HCT116 (cell line): ENCODE measurements around the gene RGSL1. TPM values are rescaled to one million over a fixed set of nuclear protein-coding genes. Genes with fewer than 3 reads are reported as not detected.

ENCODE experiments used
- ATAC-seq: fragments of 200-7000 bp; cut with Tn5 transposase; 2 replicates; pipeline ENCODE4 v1.9.1; 2020; ENCODE audit warnings: mild to moderate bottlenecking, moderate library complexity
- BruUV-seq: library from RNA; stranded (reverse); fragments of 400-500 nt; replicated peaks from 2 replicates; lab custom pipeline; 2021; lab: Mats Ljungman, UMichigan
- CTCF ChIA-PET: fragments of 300-600 bp; sonication (Branson Sonifier 250); formaldehyde crosslinking; loops from one replicate; lab custom pipeline; 2021; ENCODE audit warnings: antibody characterized with exemption; lab: Charles Lee
- POLR2A ChIA-PET: fragments of 300-600, 350-600 bp; sonication (Branson Sonifier 250); formaldehyde crosslinking; loops from one replicate; lab custom pipeline; 2021; ENCODE audit warnings: antibody characterized with exemption; lab: Charles Lee
- RAD21 ChIA-PET, 2 experiments: fragments of 300-600 bp; sonication (Branson Sonifier 250); formaldehyde crosslinking; loops; one replicate each; lab custom pipeline; 2023; ENCODE audit warnings: low total read pairs in 2 of 2; ENCODE audit not compliant: uncharacterized antibody in 2 of 2, unreplicated experiment in 2 of 2, low non-redundant PET in 1 of 2; lab: Charles Lee
- DNase-seq: peaks from one replicate; pipeline ENCODE4 v3.0.0-alpha.2; 2010; ENCODE audit warnings: low read depth, low spot score
- H2AFZ ChIP-seq: fragments of 200-600 bp; shearing (Covaris generic), sonication (generic); 2 replicates; pipeline ENCODE4 v1.6.1; 2017; ENCODE audit warnings: low read depth, mixed run types, mixed read lengths, antibody characterized with exemption, low read length; ENCODE audit not compliant: poor library complexity, severe bottlenecking
- H3K27ac ChIP-seq: 2 replicates; pipeline ENCODE4 v1.5.1; 2012; ENCODE audit warnings: low read depth, low read length
- H3K27me3 ChIP-seq: fragments of 200-600 bp; sonication (generic); 2 replicates; pipeline ENCODE4 v1.6.1; 2016; ENCODE audit warnings: mixed run types, low read length, mixed read lengths; ENCODE audit not compliant: insufficient read depth
- H3K36me3 ChIP-seq, 2 experiments: fragments of 200-500 bp in 1 of 2; fragments of 200-600 bp in 1 of 2; sonication (Bioruptor generic) in 1 of 2; sonication (generic) in 1 of 2; 2 replicates each; pipeline versions ENCODE4 v1.5.1 to v1.6.1; 2014 to 2016; ENCODE audit warnings: low read length in 2 of 2, inconsistent platforms in 1 of 2, mixed read lengths in 1 of 2, mixed run types in 1 of 2; ENCODE audit not compliant: insufficient read depth in 2 of 2, control insufficient read depth in 1 of 2
- H3K4me1 ChIP-seq, 2 experiments: fragments of 200-600 bp in 1 of 2; sonication (generic) in 1 of 2; 2 replicates each; pipeline versions ENCODE4 v1.5.1 to v1.6.1; 2012 to 2017; ENCODE audit warnings: low read length in 2 of 2, inconsistent platforms in 1 of 2, mild to moderate bottlenecking in 1 of 2, mixed read lengths in 1 of 2, mixed run types in 1 of 2, moderate library complexity in 1 of 2; ENCODE audit not compliant: insufficient read depth in 2 of 2, control insufficient read depth in 1 of 2
- H3K4me2 ChIP-seq: fragments of 200-600 bp; sonication (generic); 2 replicates; pipeline ENCODE4 v1.6.1; 2017; ENCODE audit warnings: mixed run types, low read length, mixed read lengths
- H3K4me3 ChIP-seq, 2 experiments: fragments of 200-600 bp in 1 of 2; sonication (generic) in 1 of 2; replicated peaks in 1 of 2; 2 replicates each; pipeline ENCODE4 v1.5.1; 2011 to 2016; ENCODE audit warnings: low read length in 2 of 2, control low read depth in 1 of 2, low read depth in 1 of 2, mild to moderate bottlenecking in 1 of 2, mixed read lengths in 1 of 2, mixed run types in 1 of 2
- H3K79me2 ChIP-seq: fragments of 200-600 bp; sonication (generic); 2 replicates; pipeline ENCODE4 v1.6.1; 2017; ENCODE audit warnings: mild to moderate bottlenecking, mixed run types, low read length, moderate library complexity, mixed read lengths; ENCODE audit not compliant: insufficient read depth
- H3K9ac ChIP-seq: fragments of 200-600 bp; sonication (generic); 2 replicates; pipeline ENCODE4 v1.6.1; 2016; ENCODE audit warnings: low read length, mixed read lengths
- H3K9me2 ChIP-seq: fragments of 200-600 bp; sonication (generic), shearing (Covaris generic); 2 replicates; pipeline ENCODE4 v1.6.1; 2017; ENCODE audit warnings: mixed run types, mild to moderate bottlenecking, moderate library complexity; ENCODE audit not compliant: insufficient read depth
- H3K9me3 ChIP-seq, 2 experiments: fragments of 200-500 bp in 1 of 2; fragments of 200-600 bp in 1 of 2; sonication (Bioruptor generic) in 1 of 2; sonication (generic) in 1 of 2; 2 replicates each; pipeline ENCODE4 v1.6.1; 2014 to 2017; ENCODE audit warnings: low read length in 2 of 2, mixed read lengths in 2 of 2, inconsistent platforms in 1 of 2, low read depth in 1 of 2, mild to moderate bottlenecking in 1 of 2, mixed run types in 1 of 2, moderate library complexity in 1 of 2; ENCODE audit not compliant: control insufficient read depth in 1 of 2, insufficient read depth in 1 of 2
- H4K20me1 ChIP-seq: fragments of 200-600 bp; sonication (generic), shearing (Covaris generic); 2 replicates; pipeline ENCODE4 v1.6.1; 2017; ENCODE audit warnings: mixed run types, mild to moderate bottlenecking, moderate library complexity; ENCODE audit not compliant: insufficient read depth
- CEBPB ChIP-seq: IDR thresholded peaks from 2 replicates; pipeline ENCODE4 v1.6.1; 2012; ENCODE audit warnings: low read depth
- EGR1 ChIP-seq: IDR thresholded peaks from 2 replicates; pipeline ENCODE4 v1.6.1; 2012; ENCODE audit warnings: low read depth
- ELF1 ChIP-seq: IDR thresholded peaks from 2 replicates; pipeline ENCODE4 v1.6.1; 2012; ENCODE audit warnings: low read depth, borderline replicate concordance
- JUND ChIP-seq: IDR thresholded peaks from 2 replicates; pipeline ENCODE4 v1.6.1; 2012
- POLR2A ChIP-seq: IDR thresholded peaks from 2 replicates; pipeline ENCODE4 v1.7.0; 2011; ENCODE audit warnings: borderline replicate concordance; ENCODE audit not compliant: insufficient read depth, insufficient read length; ENCODE audit errors: extremely low read depth
- POLR2AphosphoS5 ChIP-seq: IDR thresholded peaks from 2 replicates; pipeline ENCODE4 v1.6.1; 2011; ENCODE audit warnings: mild to moderate bottlenecking, low read depth, low read length, moderate library complexity
- RAD21 ChIP-seq: IDR thresholded peaks from 2 replicates; pipeline ENCODE4 v1.6.1; 2012; ENCODE audit warnings: low read depth, mild to moderate bottlenecking
- SP1 ChIP-seq: IDR thresholded peaks from 2 replicates; pipeline ENCODE4 v1.6.1; 2012; ENCODE audit warnings: low read depth
- ZFX ChIP-seq: fragments of 450-650 bp; IDR thresholded peaks from 2 replicates; pipeline ENCODE4 v1.6.1; 2017
- ZNF274 ChIP-seq: fragments of 200-500 bp; sonication (Bioruptor generic); IDR thresholded peaks from 2 replicates; pipeline ENCODE4 v1.6.1; 2014; ENCODE audit warnings: mild to moderate bottlenecking, low read depth, low read length, inconsistent platforms
- intact Hi-C: fragments of 100-400 bp; cut with micrococcal nuclease; formaldehyde crosslinking; loops from 2 replicates; pipeline ENCODE4 v1.10.0; 2022
- total RNA-seq: library from RNA; stranded (reverse); gene quantifications from one replicate; pipeline ENCODE4 v1.2.1, GENCODE V29; 2021; ENCODE audit not compliant: unreplicated experiment
- TF ChIP-seq, protein P1 (sequence below): IDR thresholded peaks from 2 replicates; pipeline ENCODE4 v1.6.1; 2012; ENCODE audit warnings: low read depth
- TF ChIP-seq, protein P2 (sequence below): IDR thresholded peaks from 2 replicates; pipeline ENCODE4 v1.6.1; 2011; ENCODE audit warnings: mild to moderate bottlenecking, low read length, moderate library complexity; ENCODE audit not compliant: insufficient replicate concordance; ENCODE audit errors: extremely low read depth

The RGSL1 gene
- total RNA-seq, 1 experiment from 2014 or later, result not detected

DNA sequence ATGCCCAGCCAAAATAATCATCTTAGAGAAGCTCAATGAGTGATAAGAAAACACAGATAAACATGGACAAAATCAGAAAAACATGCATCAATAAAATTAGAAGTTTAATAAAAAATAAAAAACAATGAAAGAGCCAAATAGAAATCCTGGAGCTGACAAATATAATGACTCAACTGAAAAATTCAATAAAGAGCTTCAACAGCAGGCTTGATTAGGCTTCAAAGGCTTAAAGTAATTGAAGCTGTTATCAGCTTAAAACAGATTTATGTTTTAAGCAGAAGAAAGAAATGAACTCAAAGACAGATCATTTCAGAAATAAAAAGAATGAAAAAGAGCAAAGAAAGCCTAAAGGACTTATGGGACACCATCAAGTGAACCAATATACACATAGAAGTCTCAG, 28.3 kb downstream of the RGSL1 start (continued):
- no peak for TF ChIP-seq EGR1

DNA sequence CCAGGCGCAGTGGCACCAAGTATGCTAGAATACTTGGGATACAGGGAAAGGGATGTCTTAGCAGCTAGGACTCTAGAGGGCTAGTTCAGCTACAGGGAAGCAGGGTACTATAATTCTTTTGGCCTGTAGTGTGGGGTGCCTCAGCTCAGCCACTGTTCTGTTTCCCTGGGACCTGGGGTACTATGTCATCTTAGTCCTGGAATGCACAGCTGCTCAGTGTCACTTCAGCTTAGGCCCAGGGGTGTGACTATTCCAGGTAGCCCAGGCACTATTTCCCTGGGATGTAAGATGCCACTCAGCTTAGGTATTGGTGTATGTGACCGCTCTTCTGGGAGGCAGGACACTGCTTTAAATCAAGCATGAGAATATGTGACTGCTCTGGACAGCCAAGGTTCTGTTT, 34.1 kb downstream of the RGSL1 start:
- H3K9ac ChIP-seq, result no peak overlapping the region
- no peaks in the 10 kb centered on the region for H3K9me3 ChIP-seq
- no peak overlapping the region for H3K4me2 ChIP-seq
- no peaks in the 10 kb centered on the region for H3K9me2 ChIP-seq
- no peaks in the 10 kb centered on the region for H3K36me3 ChIP-seq
- intact Hi-C loops, result no loop called here
- no peaks in the 10 kb centered on the region for H3K4me1 ChIP-seq
- TF ChIP-seq, protein P1, sequence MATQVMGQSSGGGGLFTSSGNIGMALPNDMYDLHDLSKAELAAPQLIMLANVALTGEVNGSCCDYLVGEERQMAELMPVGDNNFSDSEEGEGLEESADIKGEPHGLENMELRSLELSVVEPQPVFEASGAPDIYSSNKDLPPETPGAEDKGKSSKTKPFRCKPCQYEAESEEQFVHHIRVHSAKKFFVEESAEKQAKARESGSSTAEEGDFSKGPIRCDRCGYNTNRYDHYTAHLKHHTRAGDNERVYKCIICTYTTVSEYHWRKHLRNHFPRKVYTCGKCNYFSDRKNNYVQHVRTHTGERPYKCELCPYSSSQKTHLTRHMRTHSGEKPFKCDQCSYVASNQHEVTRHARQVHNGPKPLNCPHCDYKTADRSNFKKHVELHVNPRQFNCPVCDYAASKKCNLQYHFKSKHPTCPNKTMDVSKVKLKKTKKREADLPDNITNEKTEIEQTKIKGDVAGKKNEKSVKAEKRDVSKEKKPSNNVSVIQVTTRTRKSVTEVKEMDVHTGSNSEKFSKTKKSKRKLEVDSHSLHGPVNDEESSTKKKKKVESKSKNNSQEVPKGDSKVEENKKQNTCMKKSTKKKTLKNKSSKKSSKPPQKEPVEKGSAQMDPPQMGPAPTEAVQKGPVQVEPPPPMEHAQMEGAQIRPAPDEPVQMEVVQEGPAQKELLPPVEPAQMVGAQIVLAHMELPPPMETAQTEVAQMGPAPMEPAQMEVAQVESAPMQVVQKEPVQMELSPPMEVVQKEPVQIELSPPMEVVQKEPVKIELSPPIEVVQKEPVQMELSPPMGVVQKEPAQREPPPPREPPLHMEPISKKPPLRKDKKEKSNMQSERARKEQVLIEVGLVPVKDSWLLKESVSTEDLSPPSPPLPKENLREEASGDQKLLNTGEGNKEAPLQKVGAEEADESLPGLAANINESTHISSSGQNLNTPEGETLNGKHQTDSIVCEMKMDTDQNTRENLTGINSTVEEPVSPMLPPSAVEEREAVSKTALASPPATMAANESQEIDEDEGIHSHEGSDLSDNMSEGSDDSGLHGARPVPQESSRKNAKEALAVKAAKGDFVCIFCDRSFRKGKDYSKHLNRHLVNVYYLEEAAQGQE, result no peak
- TF ChIP-seq ZNF274, result no peak
- TF ChIP-seq JUND, result no peak
- TF ChIP-seq CEBPB, result no peak
- no peak for TF ChIP-seq SP1
- no peak for TF ChIP-seq POLR2A
- TF ChIP-seq, protein P2, sequence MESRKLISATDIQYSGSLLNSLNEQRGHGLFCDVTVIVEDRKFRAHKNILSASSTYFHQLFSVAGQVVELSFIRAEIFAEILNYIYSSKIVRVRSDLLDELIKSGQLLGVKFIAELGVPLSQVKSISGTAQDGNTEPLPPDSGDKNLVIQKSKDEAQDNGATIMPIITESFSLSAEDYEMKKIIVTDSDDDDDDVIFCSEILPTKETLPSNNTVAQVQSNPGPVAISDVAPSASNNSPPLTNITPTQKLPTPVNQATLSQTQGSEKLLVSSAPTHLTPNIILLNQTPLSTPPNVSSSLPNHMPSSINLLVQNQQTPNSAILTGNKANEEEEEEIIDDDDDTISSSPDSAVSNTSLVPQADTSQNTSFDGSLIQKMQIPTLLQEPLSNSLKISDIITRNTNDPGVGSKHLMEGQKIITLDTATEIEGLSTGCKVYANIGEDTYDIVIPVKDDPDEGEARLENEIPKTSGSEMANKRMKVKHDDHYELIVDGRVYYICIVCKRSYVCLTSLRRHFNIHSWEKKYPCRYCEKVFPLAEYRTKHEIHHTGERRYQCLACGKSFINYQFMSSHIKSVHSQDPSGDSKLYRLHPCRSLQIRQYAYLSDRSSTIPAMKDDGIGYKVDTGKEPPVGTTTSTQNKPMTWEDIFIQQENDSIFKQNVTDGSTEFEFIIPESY, result no peak
- TF ChIP-seq POLR2AphosphoS5, result no peak
- no peak for TF ChIP-seq ZFX
- no peak for TF ChIP-seq ELF1
- TF ChIP-seq RAD21, result no peak
- no peak overlapping the region for H2AFZ ChIP-seq
- H3K4me3 ChIP-seq, result no peak overlapping the region
- CTCF ChIA-PET, result interaction anchor here (0.7 to 1.7 kb wide), 8 partner anchors 9 to 341 kb away, joined by 3 to 9 read pairs (median 4); no protein-coding TSS in a partner anchor
- DNase-seq (no peak), ATAC-seq (peak; percentile 35; the same call in 1 of the 2 replicates)
- no peaks in the 10 kb centered on the region for H4K20me1 ChIP-seq
- no peak overlapping the region for H3K27ac ChIP-seq
- no peaks in the 10 kb centered on the region for H3K27me3 ChIP-seq
- RAD21 ChIA-PET, result interaction anchor here in 1 of 2 experiments (0.9 kb wide), 1 partner anchor 112 kb away, joined by 3 read pairs; no protein-coding TSS in a partner anchor
- BruUV-seq, result no TSS peak
- H3K79me2 ChIP-seq, result no peaks in the 10 kb centered on the region
- POLR2A ChIA-PET, result no interaction called here
